HG03521 (cell line): ENCODE measurements around the gene FRMD1.

Experiments
- ATAC-seq: cut with Tn5 transposase; IDR thresholded peaks from one replicate; pipeline ENCODE4 v1.9.1; 2021; ENCODE audit warnings: mild to moderate bottlenecking, moderate library complexity; ENCODE audit not compliant: unreplicated experiment

Gene FRMD1

DNA sequence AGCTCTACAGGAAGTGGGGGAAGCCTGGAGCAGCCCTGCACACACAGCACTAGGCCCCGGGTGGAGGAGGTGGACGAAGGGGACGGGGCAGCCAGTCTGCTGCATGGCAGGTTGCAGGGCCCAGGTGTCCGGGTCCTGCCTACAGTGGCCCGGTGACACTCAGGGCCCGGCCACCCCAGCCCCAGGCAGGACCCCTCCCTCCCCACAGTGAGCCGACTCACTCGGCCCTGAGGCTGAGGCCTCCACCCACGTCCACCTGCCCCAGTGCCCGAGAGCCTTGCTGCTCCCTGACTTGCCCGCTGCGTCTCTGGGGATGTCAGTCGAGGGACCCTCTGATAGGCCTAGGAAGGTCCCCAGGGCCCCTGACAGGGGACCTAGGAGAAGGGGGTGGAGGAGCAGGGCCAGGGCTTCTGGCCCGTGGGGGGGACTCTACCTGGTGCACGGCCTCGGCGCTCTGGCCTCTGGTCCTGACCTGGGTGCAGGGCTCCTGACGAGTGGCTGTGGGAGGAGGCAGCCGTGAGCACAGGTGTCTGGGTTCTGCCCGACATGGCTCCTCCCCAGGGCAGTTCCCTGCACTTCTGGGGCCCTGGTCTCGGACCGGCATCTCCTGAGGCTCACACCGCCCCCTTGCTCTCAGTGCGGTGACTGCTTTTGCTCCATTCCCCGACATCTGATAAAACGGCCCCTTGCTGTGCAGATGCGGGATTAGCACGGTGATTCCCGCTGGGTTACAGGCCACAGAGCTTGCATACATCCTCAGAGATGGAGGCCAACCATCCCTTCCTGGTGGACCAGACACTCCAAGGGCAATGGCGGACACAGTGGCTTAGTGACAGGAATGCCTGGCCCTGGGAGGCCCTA is 20.1 kb downstream of the FRMD1 start:
- no peak for ATAC-seq

DNA sequence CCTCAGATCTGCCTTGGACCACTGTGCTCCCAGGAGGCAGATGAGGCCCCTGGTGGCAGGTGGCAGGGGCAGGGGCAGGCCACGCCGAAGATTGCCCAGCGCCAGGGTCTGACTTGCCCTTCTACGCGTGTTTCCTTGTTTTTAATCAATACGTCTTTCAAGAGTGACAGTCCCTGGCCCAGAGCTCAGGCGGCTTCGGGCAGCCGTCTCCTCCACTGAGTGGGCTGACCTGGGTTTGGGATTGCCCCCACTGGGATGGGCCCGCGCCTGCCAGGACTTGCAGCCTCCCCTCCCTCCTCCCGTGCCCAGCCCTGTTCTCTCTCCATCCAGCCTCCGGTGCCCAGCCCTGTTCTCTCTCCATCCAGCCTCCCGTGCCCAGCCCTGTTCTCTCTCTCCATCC is 21.2 kb downstream of the FRMD1 start:
- no peak for ATAC-seq

DNA sequence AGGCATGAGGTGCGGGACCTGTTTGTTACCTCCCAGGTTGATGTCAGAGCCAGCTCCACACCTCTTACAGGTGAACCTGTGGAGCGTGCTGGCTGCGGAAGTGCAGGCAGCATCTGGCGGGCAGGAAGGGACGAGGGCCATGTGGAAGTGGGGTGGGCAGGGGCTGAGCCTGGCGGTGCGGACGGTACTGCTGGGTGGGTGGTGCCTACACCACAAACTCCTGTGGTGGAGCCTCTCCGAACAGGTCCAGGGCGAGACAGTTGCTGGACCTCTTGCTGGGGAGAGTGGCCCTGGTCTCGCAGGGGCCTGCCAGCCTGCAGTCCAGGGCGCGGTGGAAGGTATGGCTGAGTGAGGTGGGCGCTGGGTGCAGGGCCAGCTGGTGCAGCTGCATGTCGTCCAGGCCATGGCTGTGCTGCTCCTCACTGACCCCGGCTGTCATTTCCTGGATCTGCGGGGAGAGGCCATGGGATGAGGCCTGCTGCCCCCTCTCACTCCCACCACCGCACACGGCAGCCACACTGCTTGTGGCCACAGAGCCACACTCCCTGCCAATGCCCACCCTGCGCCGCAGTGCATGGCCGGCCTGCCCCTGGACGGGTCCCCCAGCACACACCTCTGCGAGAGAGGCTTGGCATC is 22.0 kb downstream of the FRMD1 start:
- ATAC-seq: no peak

DNA sequence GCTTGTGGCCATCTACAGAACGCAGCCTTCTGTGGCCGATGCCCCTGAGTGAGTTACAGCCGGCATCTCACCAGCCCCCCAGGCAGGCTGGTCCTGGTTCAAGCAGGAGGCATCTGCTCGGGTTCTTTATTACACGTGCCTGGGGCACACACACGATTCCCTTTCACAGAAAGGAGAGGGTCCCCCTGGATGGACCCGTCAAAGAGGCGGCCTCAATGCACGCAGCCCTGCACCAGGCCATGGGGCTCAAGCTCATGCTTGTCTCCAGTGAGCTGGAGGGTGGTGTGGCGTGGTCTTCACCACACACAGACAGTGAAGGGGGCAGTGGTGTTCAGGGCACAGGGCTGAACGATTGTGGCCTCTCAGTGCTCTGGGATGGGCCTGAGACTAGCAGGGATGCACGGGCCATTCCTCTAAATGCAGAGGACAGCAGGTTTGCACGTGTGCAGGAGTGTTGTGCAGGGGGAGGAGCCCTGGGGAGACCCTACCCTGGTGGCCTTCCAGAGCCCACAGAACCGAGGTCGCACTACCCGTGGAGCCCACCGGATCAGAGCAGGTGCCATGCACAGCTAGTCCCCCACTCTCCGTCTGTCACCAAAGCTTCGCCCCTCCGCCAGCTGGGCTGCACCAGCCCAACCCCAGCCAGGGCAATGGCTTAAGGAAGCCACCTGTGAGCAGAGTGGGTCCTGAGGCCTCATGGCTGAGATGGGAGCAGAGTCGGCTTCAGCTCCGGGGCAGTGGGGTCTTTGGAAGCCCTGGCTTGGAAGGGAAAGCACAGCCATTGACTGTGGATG is 23.1 kb downstream of the FRMD1 start:
- ATAC-seq: no peak

DNA sequence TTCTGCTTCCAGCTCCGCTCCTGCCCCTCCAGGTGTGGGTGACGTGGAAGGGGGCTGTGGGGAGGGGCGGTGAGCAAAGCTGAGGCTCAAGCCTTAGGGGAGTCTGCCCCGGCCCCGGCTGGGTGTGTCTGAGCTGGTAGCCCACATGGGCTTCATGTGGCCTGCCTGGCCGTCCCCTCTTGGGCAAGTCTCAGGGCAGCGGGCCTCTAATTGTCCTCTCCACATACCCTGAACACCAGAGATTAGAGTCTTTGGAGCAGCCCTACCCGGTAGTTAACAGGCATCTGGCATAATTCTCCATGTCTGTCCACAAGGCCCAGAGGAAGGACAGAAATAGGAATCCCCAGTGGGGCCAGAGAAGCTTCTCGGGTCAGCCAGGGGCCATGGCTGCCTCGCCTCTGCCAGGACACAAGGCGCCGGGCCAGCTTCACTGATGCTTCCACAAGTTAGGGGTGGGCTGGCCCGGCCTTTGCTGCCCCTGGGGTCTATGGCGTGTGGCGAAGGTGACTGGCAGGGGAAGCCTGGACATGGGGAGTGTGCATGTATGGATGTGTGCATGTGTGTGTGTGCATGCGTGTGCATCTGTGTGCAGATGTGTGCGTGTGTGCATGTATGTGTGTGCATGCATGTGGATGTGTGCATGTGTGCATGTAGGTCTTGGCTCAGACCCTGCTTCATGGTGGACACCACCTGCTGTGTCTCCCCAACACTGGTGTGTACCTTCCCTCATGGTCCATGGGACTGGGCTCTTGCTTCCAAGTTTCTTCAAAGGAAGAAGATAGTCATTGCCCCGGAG is 24.0 kb downstream of the FRMD1 start:
- ATAC-seq: no peak

DNA sequence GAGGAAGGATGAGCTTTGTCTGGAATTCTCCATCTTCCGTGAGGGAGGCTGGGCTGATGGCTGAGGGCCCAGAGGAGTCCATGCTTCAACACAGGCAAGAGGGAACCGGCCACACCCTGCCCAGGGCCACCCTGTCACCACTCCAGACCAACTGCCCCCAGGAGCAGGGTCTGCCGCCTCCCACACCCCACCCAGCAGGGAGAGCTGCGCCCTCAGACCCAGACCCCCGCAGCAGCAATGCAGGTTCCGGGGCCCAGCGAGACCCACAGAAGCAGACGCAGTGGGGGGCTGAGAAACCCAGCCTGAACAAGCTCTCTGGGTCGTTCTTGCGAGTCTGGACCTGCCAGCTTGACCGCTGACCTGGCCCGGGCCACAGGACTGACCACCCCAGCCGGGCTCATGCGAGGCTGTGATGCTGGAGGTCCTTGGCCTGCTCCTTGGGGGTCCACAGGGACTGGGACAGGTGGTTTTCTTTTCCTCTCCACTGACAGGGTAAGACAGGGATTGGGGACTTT is 25.0 kb downstream of the FRMD1 start:
- no peak for ATAC-seq

- no peak for ATAC-seq
Observed at GRCh38 chr6:168053086-168053956, 25.7 kb downstream of the FRMD1 start.

DNA sequence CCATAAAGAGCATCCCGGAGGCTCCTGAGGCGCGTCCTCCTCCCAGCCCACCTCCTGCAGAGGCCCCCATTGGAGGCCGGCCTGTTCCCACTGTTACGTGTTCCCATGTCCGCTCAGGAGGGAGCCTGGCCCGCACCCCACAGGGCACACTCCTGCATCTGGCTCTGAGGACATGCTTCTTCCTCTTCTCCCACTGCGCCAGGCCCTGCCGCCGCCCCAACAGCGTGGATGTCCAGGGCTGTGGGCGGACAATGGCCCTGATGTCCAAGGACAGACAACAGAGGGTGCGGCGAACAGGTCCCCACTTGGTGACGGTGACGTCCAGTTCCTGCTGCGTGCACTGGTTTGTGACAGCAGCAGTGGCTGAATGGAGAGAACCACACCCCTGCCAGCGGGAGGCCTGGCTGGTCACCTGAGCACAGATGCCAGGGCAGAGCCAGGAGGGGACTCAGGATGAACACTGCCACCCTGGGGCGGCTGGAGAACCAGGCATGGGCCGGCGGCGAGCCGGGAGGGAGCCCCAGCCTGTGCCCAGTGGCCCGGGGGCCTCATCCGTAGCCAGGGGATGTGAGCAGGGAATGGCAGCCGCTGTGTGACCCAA is 26.6 kb downstream of the FRMD1 start:
- ATAC-seq: no peak

DNA sequence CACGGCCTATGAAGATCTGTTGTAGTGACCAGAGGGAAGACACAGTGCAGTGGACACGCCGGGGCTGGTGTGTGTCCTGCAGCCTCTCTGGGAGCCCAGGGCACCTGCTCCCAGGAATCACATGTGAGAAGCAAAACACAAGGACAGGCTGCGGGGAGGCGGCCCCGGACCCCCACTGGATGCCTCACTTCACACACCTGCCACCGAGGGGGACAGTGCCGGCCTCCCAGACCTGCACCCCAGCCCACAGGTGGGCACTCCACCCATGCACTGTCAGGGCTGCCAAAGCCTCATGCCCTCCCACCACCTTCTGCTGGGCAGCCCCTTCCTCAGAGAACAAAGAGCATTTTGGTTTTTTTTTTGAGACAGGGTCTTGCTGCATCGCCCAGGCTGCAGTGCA is 27.4 kb downstream of the FRMD1 start:
- ATAC-seq: no peak

- no peak for ATAC-seq
Observed at GRCh38 chr6:168050881-168051586, 28.0 kb downstream of the FRMD1 start.

- no peak for ATAC-seq
Observed at GRCh38 chr6:168050225-168050880, 28.7 kb downstream of the FRMD1 start.

DNA sequence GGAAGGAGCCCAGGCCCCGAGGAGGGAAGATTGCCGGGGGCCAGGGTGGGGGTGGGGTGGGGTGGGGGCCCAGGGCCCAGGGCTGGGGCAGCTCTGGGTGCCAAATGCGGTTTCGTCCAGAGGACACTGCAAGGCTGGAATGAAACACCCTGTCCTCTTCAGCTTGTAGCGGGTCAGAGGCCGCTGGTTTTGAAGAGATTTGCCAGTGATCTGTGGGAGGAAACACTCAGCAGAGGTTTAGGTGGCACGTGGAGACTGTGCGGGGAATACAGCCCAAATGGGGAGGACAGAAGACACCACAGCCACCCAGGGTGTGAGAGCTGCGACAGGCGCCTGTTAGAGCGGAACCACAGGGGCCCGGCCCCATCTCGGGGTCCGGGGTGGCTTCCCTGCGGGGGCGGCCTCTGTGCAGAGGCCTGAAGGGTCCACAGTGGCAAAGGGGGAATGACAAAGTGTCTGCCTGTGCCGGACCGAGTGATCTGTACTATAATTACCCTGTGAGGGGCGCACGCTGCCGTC is 29.2 kb downstream of the FRMD1 start:
- no peak for ATAC-seq

- no peak for ATAC-seq
Observed at GRCh38 chr6:168049277-168049676, 29.7 kb downstream of the FRMD1 start.

GRCh38 chr6:168048724-168049025 is 30.3 kb downstream of the FRMD1 start:
- no peak for ATAC-seq

- no peak for ATAC-seq
Observed at GRCh38 chr6:168047841-168048723, 30.9 kb downstream of the FRMD1 start.

DNA sequence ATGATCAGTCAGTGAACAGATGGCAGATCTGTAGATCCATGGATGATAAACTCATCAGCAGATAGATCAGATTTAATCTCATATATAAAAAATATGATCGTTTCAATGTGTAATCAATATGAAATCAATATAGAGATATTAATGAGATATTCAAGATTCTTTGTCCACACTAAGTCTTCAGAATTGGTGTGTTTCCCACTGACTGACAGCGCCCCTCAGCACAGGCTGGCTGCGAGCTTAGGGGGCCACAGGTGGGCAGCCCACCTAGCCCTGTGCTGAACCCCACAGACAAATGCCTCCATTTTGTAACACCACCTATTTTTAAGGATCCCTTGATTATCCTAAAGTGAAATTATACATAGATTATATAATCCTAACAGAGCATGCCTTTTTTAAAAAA is 32.3 kb downstream of the FRMD1 start:
- ATAC-seq: no peak
